22Rv1 (cell line): ENCODE measurements around the gene FBXL20.

Source experiments
- H3K27ac ChIP-seq: fragments of 450-650 bp; 2 replicates; pipeline ENCODE4 v1.5.1; 2017
- ZFX ChIP-seq: fragments of 450-650 bp; IDR thresholded peaks from 2 replicates; pipeline ENCODE4 v1.6.1; 2017; ENCODE audit warnings: antibody characterized with exemption, borderline replicate concordance
- TF ChIP-seq, protein P1 (sequence below): fragments of 450-650 bp; IDR thresholded peaks from 2 replicates; pipeline ENCODE4 v1.5.1; 2017; ENCODE audit warnings: mild to moderate bottlenecking

The FBXL20 gene

DNA sequence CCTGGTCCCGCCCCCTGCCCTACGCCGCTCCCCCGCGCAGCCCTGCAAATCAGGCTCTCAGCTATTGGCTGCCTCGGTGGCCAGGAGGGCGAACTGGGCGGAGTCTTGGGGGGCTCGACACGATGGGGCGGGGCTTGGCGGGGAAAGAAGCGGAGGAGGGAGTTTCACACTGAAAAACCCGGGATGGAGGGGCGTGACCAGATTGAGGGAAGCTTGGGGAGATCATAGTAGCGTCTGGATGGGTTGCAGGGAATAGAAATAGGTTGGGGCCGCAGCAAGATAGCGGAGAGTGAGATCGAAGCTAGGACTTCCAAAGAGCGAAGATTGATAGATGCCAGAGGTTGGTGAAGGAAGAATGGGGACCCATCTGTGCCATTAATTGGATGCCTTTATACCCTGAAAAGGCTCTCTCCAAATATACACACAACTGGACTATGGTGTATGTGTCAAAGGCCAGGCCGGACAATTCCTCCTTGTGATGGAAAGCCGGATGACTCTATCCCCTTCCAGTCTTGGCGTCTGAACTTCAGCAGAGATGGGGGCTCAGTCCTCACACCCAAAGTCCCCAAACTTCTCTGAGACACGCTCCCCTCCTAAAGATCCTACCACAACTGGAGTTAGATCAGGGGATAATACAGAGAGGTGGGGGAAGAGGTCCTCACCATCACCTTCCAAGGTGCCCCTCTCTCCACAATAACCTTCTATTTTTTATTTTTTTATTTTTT, 175.3 kb downstream of the FBXL20 start:
- H3K27ac ChIP-seq, result no peak overlapping the region
- TF ChIP-seq, protein P1, sequence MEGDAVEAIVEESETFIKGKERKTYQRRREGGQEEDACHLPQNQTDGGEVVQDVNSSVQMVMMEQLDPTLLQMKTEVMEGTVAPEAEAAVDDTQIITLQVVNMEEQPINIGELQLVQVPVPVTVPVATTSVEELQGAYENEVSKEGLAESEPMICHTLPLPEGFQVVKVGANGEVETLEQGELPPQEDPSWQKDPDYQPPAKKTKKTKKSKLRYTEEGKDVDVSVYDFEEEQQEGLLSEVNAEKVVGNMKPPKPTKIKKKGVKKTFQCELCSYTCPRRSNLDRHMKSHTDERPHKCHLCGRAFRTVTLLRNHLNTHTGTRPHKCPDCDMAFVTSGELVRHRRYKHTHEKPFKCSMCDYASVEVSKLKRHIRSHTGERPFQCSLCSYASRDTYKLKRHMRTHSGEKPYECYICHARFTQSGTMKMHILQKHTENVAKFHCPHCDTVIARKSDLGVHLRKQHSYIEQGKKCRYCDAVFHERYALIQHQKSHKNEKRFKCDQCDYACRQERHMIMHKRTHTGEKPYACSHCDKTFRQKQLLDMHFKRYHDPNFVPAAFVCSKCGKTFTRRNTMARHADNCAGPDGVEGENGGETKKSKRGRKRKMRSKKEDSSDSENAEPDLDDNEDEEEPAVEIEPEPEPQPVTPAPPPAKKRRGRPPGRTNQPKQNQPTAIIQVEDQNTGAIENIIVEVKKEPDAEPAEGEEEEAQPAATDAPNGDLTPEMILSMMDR, result no peak
- no peak for TF ChIP-seq ZFX

- H3K27ac ChIP-seq, result no peak within 1 kb of the TSS
- TF ChIP-seq ZFX, result no peak
- TF ChIP-seq, protein P1, result no peak
Measured at GRCh38 chr17:39225308-39225958, 176.0 kb downstream of the FBXL20 start, which contains the start of gene STAC2. TSS of gene STAC2 (minus strand) at chr17:39225945. CDS start at chr17:39225502, 443 bp downstream.

GRCh38 chr17:39224778-39225307, 176.6 kb downstream of the FBXL20 start:
- no peak overlapping the region for H3K27ac ChIP-seq
- TF ChIP-seq ZFX, result no peak
- TF ChIP-seq, protein P1, result no peak

- no peak overlapping the region for H3K27ac ChIP-seq
- TF ChIP-seq ZFX, result no peak
- TF ChIP-seq, protein P1, result no peak
Measured at GRCh38 chr17:39223907-39224777, 177.3 kb downstream of the FBXL20 start.

GRCh38 chr17:39222866-39223834, 178.3 kb downstream of the FBXL20 start:
- TF ChIP-seq ZFX, result no peak
- TF ChIP-seq, protein P1, result no peak
- H3K27ac ChIP-seq, result no peak overlapping the region

GRCh38 chr17:39222151-39222550, 179.3 kb downstream of the FBXL20 start:
- TF ChIP-seq ZFX, result no peak
- TF ChIP-seq, protein P1, result no peak
- no peak overlapping the region for H3K27ac ChIP-seq
